Activated CD4-positive, CD25-positive, alpha-beta regulatory T cell treated with anti-CD3 and anti-CD28 coated beads, Interleukin-2, amount 50 U/mL, for 72 hours (primary cell): Measurements from ENCODE around the gene ZBTB39.
"Not testable (repeated sequence)": the region's sequence is repeated elsewhere in the genome, so short reads cannot be mapped to it uniquely, and the experiment has no call there.

ENCODE experiments used
- DNase-seq: peaks from one replicate; pipeline ENCODE4 v3.0.0; 2021

The ZBTB39 gene

DNA sequence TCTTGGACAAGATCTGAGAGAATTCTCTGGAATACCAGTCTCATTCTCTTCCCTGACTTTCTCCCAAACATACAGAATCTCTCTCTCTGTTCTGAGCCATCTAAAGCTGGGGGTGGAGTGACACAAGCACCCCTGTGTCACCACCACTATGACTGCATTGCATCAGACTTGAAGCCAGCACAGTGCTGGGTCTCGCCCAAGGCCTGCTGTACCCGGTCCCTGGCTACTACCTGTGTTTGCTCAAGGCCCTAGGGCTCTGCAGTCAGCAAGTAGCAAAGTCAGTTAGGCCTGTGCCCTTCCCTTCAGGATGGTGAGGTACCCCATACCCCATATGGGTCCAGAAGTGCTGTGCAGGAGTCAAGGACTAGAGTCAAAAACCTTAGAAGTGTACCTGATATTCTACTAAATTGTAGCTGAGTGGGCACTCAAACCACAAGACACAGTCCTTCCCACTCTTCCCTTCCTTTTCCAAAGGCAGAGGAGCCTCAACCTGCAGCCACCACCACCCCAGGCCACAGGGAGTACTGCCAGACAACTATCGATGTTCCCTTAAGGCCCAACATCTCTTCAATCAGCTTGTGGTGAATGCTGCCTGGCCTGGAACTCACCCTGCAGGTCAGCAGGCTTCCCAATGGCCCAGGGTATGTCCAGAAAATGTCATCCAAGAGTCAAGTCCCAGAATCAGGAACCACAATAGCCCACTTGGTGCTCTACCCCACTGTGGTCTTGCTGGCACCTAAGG is 27.8 kb downstream of the ZBTB39 start:
- DNase-seq = no peak

DNA sequence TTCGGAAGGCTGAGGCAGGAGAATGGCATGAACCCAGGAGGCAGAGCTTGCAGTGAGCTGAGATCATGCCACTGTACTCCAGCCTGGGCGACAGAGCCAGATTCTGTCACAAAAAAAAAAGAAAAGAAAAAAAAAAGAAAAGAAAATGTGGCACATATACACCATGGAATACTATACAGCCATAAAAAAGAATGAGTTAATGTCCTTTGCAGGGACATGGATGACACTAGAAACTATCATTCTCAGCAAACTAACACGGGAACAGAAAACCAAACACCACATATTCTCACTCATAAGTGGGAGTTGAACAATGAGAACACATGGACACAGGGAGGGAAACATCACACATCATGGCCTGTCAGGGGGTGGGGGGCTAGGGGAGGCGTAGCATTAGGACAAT is 29.0 kb downstream of the ZBTB39 start:
- DNase-seq = not testable (repeated sequence)

DNA sequence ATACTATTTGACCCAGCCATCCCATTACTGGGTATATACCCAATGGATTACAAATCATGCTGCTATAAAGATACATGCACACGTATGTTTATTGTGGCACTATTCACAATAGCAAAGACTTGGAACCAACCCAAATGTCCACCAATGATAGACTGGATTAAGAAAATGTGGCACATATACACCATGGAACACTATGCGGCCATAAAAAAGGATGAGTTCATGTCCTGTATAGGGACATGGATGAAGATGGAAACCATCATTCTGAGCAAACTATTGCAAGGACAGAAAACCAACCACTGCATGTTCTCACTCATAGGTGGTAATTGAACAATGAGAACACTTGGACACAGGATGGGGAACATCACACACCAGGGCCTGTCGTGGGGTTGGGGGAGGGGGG is 32.1 kb downstream of the ZBTB39 start:
- not testable (repeated sequence) for DNase-seq

DNA sequence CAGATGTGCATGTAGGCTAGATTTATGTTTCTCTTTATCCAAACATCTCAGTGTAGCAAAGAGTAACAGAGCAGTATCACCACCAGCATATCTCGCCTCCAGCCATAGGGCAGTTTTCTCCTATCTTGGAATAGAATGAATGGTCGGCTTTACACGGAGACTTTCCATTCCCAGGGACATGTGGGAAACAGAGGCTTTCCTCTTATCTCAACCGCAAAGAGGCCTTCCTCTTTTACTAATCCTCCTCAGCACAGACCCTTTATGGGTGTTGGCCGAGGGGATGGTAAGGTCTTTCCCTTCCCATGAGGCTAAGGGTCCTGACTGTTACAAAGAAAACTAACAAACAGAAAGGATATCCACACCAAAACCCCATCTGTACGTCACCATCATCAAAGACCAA is 37.4 kb downstream of the ZBTB39 start:
- not testable (repeated sequence) for DNase-seq

DNA sequence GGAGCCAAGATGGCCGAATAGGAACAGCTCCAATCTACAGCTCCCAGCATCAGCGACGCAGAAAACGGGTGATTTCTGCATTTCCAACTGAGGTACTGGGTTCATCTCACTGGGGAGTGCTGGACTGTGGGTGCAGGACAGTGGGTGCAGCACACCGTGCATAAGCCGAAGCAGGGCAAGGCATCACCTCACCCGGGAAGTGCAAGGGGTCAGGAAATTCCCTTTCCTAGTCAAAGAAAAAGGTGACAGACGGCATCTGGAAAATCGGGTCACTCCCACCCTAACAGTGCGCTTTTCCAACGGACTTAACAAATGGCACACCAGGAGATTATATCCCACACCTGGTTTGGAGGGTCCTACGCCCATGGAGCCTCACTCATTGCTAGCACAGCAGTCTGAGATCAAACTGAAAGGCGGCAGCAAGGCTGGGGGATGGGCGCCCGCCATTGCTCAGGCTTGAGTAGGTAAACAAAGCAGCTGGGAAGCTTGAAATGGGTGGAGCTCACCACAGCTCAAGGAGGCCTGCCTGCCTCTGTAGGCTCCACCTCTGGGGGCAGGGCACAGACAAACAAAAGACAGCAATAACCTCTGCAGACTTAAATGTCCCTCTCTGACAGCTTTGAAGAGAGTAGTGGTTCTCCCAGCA is 40.2 kb downstream of the ZBTB39 start:
- not testable (repeated sequence) for DNase-seq

DNA sequence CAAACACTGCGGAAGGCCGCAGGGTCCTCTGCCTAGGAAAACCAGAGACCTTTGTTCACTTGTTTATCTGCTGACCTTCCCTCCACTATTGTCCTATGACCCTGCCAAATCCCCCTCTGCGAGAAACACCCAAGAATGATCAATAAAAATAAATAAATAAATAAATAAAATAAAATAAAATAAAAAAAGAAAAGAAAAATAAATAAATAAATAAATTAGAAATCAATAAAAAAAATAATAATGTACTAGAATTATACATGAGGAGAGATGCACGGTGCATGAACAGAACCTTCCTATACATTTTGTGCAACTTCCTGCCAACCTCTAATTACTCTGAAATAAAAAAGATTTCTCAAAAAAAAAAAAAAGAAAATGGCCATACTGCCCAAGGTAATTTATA is 41.2 kb downstream of the ZBTB39 start:
- DNase-seq = not testable (repeated sequence)

DNA sequence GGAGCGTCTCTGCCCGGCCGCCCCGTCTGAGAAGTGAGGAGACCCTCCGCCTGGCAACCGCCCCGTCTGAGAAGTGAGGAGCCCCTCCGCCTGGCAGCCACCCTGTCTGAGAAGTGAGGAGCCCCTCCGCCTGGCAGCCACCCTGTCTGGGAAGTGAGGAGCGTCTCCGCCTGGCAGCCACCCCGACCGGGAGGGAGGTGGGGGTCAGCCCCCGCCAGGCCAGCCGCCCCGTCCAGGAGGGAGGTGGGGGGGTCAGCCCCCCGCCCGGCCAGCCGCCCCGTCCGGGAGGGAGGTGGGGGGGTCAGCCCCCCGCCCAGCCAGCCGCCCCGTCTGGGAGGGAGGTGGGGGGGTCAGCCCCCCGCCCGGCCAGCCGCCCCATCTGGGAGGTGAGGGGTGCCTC is 42.8 kb downstream of the ZBTB39 start:
- DNase-seq = not testable (repeated sequence)

DNA sequence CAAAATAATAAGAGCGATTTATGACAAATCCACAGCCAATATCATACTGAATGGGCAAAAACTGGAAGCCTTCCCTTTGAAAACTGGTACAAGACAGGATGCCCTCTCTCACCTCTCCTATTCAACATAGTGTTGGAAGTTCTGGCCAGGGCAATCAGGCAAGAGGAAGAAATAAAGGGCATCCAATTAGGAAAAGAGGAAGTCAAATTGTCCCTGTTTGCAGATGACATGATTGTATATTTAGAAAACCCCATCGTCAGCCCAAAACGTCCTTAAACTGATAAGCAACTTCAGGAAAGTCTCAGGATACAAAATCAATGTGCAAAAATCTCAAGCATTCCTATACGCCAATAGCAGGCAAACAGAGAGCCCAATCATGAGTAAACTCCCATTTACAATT is 44.1 kb downstream of the ZBTB39 start:
- DNase-seq = not testable (repeated sequence)

DNA sequence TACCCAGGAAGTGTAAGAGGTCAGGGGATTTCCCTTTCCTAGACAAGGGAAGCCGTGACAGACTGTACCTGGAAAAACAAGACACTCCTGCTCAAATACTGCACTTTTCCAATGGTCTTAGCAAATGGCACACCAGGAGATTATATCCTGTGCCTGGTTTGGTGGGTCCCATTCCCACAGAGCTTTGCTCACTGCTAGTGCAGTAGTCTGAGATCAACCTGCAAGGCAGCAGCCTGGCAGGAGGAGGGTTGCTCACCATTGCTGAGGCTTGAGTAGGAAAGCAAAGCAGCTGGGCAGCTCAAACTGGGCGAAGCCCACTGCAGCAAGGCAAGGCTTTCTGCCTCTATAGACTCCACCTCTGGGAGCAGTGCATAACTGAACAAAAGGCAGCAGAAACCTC is 47.9 kb downstream of the ZBTB39 start:
- DNase-seq = no peak

DNA sequence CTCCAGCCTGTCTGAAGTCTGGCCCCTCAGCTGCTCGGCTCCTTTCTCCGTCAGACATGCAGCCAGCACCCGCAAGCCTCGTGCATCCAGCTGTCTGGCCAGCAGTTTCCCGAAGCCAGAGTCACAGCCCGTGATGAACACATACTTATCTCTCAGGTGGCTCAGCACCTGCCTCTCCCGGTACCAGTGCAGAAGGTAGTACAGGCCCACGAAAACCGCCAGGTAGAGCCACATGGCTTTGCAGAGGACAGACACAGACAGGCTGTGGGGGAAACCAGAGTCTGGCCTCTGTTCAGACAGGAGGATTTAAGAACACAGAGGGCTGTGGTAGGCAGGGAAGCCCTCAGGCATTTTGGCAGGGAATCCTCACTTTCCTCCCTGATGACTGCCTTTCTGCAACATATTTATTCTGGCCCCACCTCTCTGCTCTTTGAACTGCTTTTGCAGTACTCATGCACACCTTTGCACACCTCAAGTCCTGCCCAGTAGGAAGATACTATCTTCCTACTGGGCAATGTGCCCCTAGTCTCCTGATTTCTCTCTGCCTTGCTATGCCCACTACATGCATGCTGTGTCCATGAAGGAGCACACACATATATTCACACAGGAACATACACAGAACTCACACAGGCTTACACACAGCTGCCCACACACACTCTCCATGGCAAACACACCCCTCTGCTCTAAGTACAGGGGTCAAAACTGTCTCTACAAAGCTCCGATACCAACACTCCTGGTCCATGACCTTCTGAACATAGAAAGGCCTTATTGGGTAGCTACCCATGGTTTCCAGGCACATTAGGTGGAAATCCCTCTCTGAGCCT is 48.9 kb downstream of the ZBTB39 start, which contains the start of gene RDH16:
Gene RDH16, minus strand, starts transcription at position 380 of the 824 bp plus-strand sequence. Its CDS starts 146 bp downstream, at position 234.
- no peak for DNase-seq

DNA sequence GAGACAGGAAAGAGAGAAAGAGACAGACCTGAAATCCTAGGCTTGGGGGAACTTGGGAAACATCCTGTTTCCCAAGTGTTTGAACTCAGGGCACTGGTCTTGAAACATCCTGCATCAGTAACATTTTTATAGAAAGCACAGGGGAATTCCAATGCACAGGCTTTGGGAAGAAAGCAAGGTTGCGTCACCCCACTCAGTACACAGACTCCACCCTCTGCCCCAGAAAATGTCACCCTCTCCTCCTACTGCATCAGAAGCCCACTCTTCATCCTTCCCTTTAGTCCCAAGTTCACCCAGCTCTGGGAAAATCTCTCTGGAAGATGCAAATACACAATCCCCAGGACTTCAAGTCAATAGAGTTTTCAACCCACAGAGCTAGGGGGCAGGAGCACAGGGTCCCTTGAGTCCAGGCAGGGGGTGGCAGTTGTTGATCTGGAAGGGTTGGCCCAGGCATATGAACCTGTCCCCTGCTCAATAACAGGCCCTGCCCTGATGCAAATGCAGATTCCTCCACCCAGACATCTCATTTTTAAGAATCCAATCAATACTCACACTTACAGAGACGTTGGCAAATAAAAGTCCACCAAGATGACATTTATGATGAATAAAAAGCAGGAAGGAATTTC is 50.6 kb downstream of the ZBTB39 start:
- DNase-seq = no peak

DNA sequence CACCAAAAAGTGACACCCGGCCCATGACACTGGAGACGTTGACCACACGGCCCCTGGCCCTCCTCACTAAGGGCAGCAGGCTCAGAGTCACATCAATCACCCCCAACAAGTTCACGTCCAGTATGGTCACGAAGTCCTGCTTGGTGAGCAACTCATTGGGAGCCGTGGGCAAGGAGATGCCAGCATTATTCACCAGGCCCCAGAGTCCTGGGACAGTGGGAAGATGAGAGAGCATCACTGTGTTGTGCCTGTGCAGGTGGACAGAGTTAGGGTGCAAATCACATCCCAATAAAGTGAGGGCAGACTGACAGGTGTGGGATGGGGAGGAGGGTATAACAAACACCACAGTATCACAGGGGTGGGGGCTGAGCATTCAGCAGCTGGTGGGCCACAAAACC is 51.4 kb downstream of the ZBTB39 start:
- DNase-seq = no peak

DNA sequence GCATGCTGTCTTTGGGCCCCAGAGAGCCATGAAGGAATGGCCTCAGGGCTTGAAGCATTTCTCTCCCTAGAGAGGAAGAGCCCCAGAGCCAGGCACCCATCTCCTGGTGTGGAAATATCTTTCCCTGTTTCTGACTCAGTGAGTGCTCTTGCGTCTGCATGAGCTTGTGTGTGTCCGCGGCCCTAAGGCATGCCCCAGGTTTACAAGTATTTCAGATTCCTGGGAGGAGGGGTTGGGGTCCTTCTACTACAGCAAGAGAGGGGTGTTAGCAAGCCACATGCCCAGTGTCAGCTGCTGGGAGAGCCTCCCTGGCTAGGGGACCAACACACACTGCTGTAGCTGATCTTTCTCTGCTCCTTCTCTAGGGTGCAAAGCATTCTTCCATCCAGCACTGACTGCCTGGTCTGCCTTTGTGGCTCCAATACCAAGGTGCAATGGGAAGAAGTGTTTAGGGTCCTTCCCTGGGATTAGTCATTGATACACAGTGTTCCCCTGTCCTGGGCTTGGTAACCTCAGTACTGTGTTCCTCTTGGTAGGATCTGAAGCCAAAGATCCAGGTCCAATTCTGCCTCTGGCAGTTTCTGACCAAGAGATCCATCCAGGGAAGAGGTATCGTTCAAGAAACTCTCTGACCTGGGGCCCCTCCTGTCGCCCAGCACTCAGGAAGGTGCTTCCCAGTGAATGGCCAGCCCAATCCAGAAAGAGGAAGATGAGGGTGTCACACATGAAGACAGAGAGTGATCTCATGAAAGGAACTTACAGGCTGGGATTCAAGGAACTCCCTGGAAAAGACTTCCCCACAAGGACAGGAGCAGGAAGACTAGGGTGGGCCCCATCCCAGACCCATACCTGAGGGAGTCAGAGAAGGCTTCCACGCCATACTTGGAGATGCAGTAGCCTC is 52.0 kb downstream of the ZBTB39 start:
- DNase-seq = no peak

DNA sequence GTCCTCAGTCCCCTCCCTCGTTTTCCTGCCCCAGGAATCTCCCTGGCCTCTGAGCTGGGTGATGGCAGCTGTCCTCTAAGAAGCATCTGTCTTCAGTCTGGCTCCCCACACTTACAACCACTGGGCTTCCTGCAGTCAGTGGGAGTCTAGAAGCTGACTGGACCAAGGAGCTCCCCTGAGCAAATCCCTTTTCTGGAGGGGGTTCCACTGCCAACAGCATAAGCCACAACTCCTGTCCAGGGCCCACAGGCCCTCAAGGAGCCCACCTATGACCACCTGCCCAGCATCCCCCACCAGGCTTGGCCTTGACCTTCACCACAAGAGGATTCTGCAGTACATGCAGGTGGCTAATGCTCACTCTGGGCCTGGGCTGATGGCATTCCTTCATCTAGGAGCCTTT is 53.0 kb downstream of the ZBTB39 start:
- no peak for DNase-seq

DNA sequence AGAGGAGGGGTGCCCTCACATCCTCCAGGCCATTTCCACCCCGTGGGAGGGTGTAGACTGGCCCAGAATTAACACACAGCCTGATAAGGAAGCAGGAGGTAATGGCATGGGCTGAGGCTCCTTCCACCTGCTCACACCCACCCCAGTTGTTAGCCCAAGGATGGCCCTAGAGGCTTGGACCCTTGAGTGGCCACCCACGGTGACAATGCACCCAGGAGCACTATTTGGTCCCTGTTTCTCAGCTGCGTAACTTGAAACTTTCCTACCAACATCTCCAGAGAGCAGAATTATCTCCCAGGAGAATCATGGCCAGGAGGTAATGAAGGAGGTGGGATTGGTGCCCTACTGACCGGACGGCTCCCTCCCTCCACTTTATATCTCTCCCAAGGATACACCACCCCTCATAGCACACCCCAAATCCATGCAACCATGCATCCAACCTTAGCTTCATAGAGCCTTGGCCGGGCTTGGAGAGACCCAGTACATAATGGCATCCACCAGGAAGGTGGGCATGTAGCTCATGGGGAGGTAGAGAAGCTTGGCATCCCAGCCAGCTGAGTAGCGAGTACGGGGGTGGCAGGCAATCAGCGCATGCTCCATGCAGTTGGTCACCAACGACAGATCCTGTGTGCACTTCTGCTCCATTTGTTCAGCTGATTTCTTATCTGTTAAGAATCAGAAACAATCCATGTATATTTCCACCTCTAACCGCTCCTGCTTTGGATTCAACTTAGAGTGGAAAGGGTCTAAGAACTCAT is 54.6 kb downstream of the ZBTB39 start:
- DNase-seq = no peak

DNA sequence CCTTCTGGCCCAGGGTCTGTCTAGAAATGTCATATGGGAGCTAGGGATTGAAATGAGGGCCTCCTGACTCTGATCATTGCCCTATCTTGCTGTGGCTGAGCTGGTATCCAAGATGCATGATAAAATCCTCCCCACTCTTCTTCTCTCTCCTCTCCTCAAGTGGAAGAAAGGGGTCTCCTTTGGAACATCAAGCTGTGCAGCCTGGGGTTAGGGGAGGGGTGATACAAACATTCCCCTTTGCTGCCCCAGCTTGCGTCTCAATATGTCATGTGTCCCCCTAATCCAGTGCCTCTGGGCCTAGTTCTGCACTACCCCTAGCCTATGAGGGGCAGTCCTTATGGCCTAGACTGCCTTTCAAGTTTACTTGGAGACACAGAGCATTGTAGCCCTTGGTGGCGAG is 57.5 kb downstream of the ZBTB39 start:
- DNase-seq = no peak
